ENCODE measurements around the gene HNF1A. TPM values are rescaled to one million over a fixed set of nuclear protein-coding genes. Genes with fewer than 3 reads are reported as not detected.

HNF1A gene
- total and polyA plus RNA-seq, 9 of the 15 experiments (the other 6 are each of a cell fraction or from before 2014, with no cell fraction given) = not detected

DNA sequence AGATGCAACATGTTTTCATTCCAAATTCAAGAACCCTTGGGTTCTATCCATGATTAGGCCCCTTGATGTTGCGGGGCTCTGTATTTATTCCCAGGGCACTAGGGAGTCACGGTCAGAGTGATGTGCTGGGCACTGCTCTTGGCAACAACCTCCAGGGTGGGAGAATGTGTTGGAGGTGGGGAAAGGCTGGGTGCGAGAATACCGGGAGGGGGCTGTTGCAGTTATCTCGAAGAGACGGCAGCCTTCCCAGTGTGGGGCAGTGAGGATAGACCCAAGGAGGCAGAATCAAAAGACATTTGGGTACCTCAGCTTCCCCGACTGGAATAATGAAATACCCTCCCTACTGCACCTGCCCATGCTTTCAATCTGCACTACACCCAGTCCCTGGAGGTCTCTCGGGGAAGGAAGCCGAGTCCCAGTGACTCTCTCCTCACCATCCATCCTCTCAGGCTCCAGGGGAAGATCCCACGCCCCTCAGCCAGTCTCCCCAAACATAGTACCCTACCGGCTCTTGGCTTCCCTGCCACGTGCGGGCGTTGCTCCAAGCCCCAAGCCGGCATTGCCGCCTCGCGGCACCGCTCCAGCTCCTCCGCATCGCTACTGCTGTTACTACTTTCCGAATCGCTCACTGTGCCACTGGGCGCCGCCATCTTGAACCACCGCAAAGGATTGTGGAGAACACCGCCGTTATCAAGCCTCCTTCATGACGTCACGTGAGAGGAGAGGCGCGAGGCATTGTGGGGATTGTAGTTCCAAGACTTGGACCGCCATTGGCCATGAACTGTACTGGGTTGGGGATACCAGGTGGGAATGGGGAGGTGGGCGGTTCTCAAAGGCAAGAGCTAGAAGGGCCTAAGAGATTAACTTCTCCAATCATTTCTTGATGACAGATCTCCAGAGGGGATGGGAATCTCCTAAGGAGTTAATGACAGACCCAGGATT lies 37.8 kb downstream of the HNF1A start, which contains the start of gene C12orf43 (continued):
- TF ChIP-seq, protein P1, sequence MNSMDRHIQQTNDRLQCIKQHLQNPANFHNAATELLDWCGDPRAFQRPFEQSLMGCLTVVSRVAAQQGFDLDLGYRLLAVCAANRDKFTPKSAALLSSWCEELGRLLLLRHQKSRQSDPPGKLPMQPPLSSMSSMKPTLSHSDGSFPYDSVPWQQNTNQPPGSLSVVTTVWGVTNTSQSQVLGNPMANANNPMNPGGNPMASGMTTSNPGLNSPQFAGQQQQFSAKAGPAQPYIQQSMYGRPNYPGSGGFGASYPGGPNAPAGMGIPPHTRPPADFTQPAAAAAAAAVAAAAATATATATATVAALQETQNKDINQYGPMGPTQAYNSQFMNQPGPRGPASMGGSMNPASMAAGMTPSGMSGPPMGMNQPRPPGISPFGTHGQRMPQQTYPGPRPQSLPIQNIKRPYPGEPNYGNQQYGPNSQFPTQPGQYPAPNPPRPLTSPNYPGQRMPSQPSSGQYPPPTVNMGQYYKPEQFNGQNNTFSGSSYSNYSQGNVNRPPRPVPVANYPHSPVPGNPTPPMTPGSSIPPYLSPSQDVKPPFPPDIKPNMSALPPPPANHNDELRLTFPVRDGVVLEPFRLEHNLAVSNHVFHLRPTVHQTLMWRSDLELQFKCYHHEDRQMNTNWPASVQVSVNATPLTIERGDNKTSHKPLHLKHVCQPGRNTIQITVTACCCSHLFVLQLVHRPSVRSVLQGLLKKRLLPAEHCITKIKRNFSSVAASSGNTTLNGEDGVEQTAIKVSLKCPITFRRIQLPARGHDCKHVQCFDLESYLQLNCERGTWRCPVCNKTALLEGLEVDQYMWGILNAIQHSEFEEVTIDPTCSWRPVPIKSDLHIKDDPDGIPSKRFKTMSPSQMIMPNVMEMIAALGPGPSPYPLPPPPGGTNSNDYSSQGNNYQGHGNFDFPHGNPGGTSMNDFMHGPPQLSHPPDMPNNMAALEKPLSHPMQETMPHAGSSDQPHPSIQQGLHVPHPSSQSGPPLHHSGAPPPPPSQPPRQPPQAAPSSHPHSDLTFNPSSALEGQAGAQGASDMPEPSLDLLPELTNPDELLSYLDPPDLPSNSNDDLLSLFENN (IDR thresholded peaks at IDR 0.05; ENCODE audit: low read depth in 2 of 2, low read length in 2 of 2) = no peak
- TF ChIP-seq RBM34 (IDR thresholded peaks at IDR 0.05; ENCODE audit: borderline replicate concordance, insufficient read depth, low read length) (no peak), ZNF41 (CRISPR knock-in tag; conservative IDR thresholded peaks at IDR 0.05) (no peak), SMAD1 (IDR thresholded peaks at IDR 0.05; ENCODE audit: low read depth, low read length, partially characterized antibody) (peak; percentile 28), ZNF253 (CRISPR knock-in tag; conservative IDR thresholded peaks at IDR 0.05) (no peak), SMARCB1 (IDR thresholded peaks at IDR 0.05; ENCODE audit: insufficient read length, low read depth) (no peak), LEF1 (IDR thresholded peaks at IDR 0.05) (no peak), RB1 (IDR thresholded peaks at IDR 0.05; ENCODE audit: low read depth) (peak; percentile 43)
- TF ChIP-seq, protein P2, sequence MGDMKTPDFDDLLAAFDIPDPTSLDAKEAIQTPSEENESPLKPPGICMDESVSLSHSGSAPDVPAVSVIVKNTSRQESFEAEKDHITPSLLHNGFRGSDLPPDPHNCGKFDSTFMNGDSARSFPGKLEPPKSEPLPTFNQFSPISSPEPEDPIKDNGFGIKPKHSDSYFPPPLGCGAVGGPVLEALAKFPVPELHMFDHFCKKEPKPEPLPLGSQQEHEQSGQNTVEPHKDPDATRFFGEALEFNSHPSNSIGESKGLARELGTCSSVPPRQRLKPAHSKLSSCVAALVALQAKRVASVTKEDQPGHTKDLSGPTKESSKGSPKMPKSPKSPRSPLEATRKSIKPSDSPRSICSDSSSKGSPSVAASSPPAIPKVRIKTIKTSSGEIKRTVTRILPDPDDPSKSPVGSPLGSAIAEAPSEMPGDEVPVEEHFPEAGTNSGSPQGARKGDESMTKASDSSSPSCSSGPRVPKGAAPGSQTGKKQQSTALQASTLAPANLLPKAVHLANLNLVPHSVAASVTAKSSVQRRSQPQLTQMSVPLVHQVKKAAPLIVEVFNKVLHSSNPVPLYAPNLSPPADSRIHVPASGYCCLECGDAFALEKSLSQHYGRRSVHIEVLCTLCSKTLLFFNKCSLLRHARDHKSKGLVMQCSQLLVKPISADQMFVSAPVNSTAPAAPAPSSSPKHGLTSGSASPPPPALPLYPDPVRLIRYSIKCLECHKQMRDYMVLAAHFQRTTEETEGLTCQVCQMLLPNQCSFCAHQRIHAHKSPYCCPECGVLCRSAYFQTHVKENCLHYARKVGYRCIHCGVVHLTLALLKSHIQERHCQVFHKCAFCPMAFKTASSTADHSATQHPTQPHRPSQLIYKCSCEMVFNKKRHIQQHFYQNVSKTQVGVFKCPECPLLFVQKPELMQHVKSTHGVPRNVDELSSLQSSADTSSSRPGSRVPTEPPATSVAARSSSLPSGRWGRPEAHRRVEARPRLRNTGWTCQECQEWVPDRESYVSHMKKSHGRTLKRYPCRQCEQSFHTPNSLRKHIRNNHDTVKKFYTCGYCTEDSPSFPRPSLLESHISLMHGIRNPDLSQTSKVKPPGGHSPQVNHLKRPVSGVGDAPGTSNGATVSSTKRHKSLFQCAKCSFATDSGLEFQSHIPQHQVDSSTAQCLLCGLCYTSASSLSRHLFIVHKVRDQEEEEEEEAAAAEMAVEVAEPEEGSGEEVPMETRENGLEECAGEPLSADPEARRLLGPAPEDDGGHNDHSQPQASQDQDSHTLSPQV (IDR thresholded peaks at IDR 0.05) = no peak

All from K562 (cell line).